CD14-positive monocyte (primary cell): ENCODE data around the gene GAL. TPM values are rescaled to one million over a fixed set of nuclear protein-coding genes. Genes with fewer than 3 reads are reported as not detected.
A peak's percentile ranks its signal among the peaks of the same experiment; 100 is the strongest.

Source experiments
- DNase-seq, 3 donors: peaks; one replicate each; pipeline ENCODE4 v3.0.0-alpha.2; 2011 to 2022
- H2AFZ ChIP-seq: 2 replicates; pipeline ENCODE4 v1.6.0; 2012; ENCODE audit warnings: mild to moderate bottlenecking, low read depth, low read length, inconsistent platforms; ENCODE audit not compliant: insufficient read depth, poor library complexity, severe bottlenecking
- H3K27ac ChIP-seq, 2 donors: 1 replicate in 1 of 2; 2 replicates in 1 of 2; pipeline ENCODE4 v1.5.1; 2012 to 2013; ENCODE audit warnings: low read length in 2 of 2, control low read depth in 1 of 2, inconsistent platforms in 1 of 2, low read depth in 1 of 2, mild to moderate bottlenecking in 1 of 2
- H3K27me3 ChIP-seq, 2 donors: one replicate each; pipeline versions ENCODE4 v1.6.0 to v1.6.1; 2011 to 2013; ENCODE audit warnings: low read length in 2 of 2; ENCODE audit not compliant: control insufficient read depth in 2 of 2, insufficient read depth in 2 of 2
- H3K36me3 ChIP-seq, 2 donors: replicated peaks in 1 of 2; 1 replicate in 1 of 2; 2 replicates in 1 of 2; pipeline versions ENCODE4 v1.5.1 to v1.6.1; 2012 to 2013; ENCODE audit warnings: low read length in 2 of 2, control low read depth in 1 of 2, inconsistent platforms in 1 of 2, mild to moderate bottlenecking in 1 of 2; ENCODE audit not compliant: insufficient read depth in 2 of 2, control insufficient read depth in 1 of 2
- H3K4me1 ChIP-seq, 2 donors: 1 replicate in 1 of 2; 2 replicates in 1 of 2; pipeline versions ENCODE4 v1.5.1 to v1.6.1; 2012 to 2013; ENCODE audit warnings: low read length in 2 of 2, control low read depth in 1 of 2, inconsistent platforms in 1 of 2, mild to moderate bottlenecking in 1 of 2, moderate library complexity in 1 of 2; ENCODE audit not compliant: insufficient read depth in 2 of 2, control insufficient read depth in 1 of 2
- H3K4me2 ChIP-seq: replicated peaks from 2 replicates; pipeline ENCODE3; 2012; ENCODE audit warnings: low read length, moderate library complexity, mild to moderate bottlenecking; ENCODE audit not compliant: poor library complexity, severe bottlenecking; ENCODE audit errors: extremely low read depth
- H3K4me3 ChIP-seq, 3 experiments: fragments of 200-600 bp in 1 of 3; sonication (generic) in 1 of 3; replicated peaks in 1 of 3; 1 replicate in 2 of 3; 2 replicates in 1 of 3; pipeline ENCODE4 v1.5.1; 2011 to 2013; ENCODE audit warnings: low read length in 3 of 3, mild to moderate bottlenecking in 3 of 3, control low read depth in 2 of 3, low read depth in 2 of 3, inconsistent platforms in 1 of 3, moderate library complexity in 1 of 3
- H3K79me2 ChIP-seq: 2 replicates; pipeline ENCODE4 v1.6.0; 2012; ENCODE audit warnings: mild to moderate bottlenecking, control low read depth, inconsistent platforms, low read length, moderate library complexity; ENCODE audit not compliant: insufficient read depth
- H3K9ac ChIP-seq: 2 replicates; pipeline ENCODE4 v1.6.0; 2017; ENCODE audit warnings: low read length, mild to moderate bottlenecking; ENCODE audit not compliant: insufficient read depth, poor library complexity, severe bottlenecking
- H3K9me3 ChIP-seq, 2 donors: replicated peaks in 1 of 2; 1 replicate in 1 of 2; 2 replicates in 1 of 2; pipeline versions ENCODE4 v1.5.1 to v1.6.1; 2012 to 2013; ENCODE audit warnings: low read length in 2 of 2, control low read depth in 1 of 2; ENCODE audit not compliant: control insufficient read depth in 1 of 2, insufficient read depth in 1 of 2
- H4K20me1 ChIP-seq: 2 replicates; pipeline ENCODE4 v1.6.0; 2012; ENCODE audit warnings: mild to moderate bottlenecking, low read length, control low read depth, moderate library complexity; ENCODE audit not compliant: insufficient read depth
- H3K27ac Mint-ChIP-seq, 7 donors: one replicate each; pipeline ENCODE4 v1.8.0; 2020; ENCODE audit warnings: mild to moderate bottlenecking in 7 of 7, mixed read lengths in 7 of 7, moderate library complexity in 6 of 7, inconsistent platforms in 2 of 7
- H3K27me3 Mint-ChIP-seq, 3 donors: one replicate each; pipeline ENCODE4 v1.8.0; 2021 to 2022; ENCODE audit warnings: low read depth in 3 of 3, mild to moderate bottlenecking in 3 of 3, mixed read lengths in 3 of 3, moderate library complexity in 3 of 3, inconsistent platforms in 1 of 3
- H3K36me3 Mint-ChIP-seq, 2 donors: one replicate each; pipeline ENCODE4 v1.8.0; 2020; ENCODE audit warnings: mixed read lengths in 2 of 2, inconsistent platforms in 1 of 2, mild to moderate bottlenecking in 1 of 2
- H3K4me1 Mint-ChIP-seq: one replicate; pipeline ENCODE4 v1.8.0; 2020; ENCODE audit warnings: mild to moderate bottlenecking, mixed read lengths
- H3K4me3 Mint-ChIP-seq, 2 donors: one replicate each; pipeline ENCODE4 v1.8.0; 2020; ENCODE audit warnings: mild to moderate bottlenecking in 2 of 2, mixed read lengths in 2 of 2, moderate library complexity in 1 of 2
- H3K9me3 Mint-ChIP-seq, 7 donors: one replicate each; pipeline ENCODE4 v1.8.0; 2020 to 2022; ENCODE audit warnings: mixed read lengths in 7 of 7, mild to moderate bottlenecking in 6 of 7, moderate library complexity in 6 of 7, inconsistent platforms in 2 of 7
- WGBS: methylation state at CpG from one replicate; pipeline ENCODE4 v1.1.5; 2013; ENCODE audit warnings: missing lambda C conversion rate; ENCODE audit not compliant: insufficient coverage; 5-methylcytosine and 5-hydroxymethylcytosine counted together
- intact Hi-C, 2 donors: fragments of 100-400 bp; cut with micrococcal nuclease; formaldehyde crosslinking; loops; one replicate each; pipeline versions ENCODE4 v1.15.0 to v1.15.1; 2023
- polyA plus RNA-seq, 3 donors: library from polyadenylated mRNA; depleted of rRNA in 1 of 3; unstranded in 2 of 3; stranded (reverse) in 1 of 3; fragments of 300-500 nt in 2 of 3; fragments of >200 nt in 1 of 3; fragmentation: Illumina TruSeq in 2 of 3; gene quantifications; 1 replicate in 2 of 3; 2 replicates in 1 of 3; pipeline ENCODE4 v1.2.3, GENCODE V29; 2012 to 2021
- TF ChIP-seq, protein P1 (sequence below): fragments of 200-600 bp; IDR thresholded peaks from one replicate; pipeline ENCODE4 v1.8.0; 2022; ENCODE audit warnings: antibody characterized with exemption, mild to moderate bottlenecking

The GAL gene
- polyA plus RNA-seq, 3 donors, result not detected

DNA sequence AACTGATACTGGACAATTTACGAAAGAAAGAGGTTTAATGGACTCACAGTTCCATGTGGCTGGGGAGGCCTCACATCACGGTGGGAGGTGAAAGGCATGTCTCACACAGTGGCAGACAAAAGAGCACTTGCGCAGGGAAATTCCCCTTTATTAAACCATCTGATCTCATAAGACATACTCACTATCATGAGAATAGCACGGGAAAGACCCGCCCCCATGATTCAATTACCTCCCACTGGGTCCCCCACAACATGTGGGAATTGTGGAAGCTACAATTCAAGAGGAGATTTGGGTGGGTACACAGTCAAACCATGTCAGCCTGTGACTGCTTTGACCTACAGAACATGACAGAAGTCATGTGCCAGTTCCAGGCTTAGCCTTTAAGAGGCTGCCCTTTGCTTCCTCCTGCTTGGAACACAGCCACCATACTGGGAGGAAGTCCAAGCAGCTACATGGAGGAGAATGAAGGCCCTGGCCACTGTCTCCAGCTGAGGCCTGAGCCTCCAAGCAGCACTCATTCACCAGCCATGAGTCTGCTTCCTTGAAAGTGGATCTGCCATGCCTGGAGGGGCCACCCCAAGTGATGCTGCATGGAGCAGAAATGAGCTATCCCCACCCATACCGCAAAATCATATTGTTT is 10.9 kb upstream of the GAL start:
- Histone ChIP-seq H4K20me1 (no peaks in the 10 kb centered on the region), H3K27ac (no peak overlapping the region), H3K79me2 (no peaks in the 10 kb centered on the region), H3K9ac (no peak overlapping the region), H3K4me3 (no peak overlapping the region), H3K4me2 (no peak overlapping the region), H2AFZ (no peak overlapping the region), H3K27me3 (no peaks in the 10 kb centered on the region), H3K36me3 (no peaks in the 10 kb centered on the region), H3K4me1 (no peaks in the 10 kb centered on the region), H3K9me3 (peaks cover 11 to 13% of the 10 kb centered on the region in 2 donors)
- intact Hi-C loops, result no loop called here
- H3K36me3 Mint-ChIP-seq, result no peaks in the 10 kb centered on the region
- no peaks in the 10 kb centered on the region for H3K4me1 Mint-ChIP-seq
- TF ChIP-seq, protein P1, sequence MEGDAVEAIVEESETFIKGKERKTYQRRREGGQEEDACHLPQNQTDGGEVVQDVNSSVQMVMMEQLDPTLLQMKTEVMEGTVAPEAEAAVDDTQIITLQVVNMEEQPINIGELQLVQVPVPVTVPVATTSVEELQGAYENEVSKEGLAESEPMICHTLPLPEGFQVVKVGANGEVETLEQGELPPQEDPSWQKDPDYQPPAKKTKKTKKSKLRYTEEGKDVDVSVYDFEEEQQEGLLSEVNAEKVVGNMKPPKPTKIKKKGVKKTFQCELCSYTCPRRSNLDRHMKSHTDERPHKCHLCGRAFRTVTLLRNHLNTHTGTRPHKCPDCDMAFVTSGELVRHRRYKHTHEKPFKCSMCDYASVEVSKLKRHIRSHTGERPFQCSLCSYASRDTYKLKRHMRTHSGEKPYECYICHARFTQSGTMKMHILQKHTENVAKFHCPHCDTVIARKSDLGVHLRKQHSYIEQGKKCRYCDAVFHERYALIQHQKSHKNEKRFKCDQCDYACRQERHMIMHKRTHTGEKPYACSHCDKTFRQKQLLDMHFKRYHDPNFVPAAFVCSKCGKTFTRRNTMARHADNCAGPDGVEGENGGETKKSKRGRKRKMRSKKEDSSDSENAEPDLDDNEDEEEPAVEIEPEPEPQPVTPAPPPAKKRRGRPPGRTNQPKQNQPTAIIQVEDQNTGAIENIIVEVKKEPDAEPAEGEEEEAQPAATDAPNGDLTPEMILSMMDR, result no peak
- 100% methylated on average over 2 of the region's 6 CpGs for whole genome bisulfite sequencing
- no peak overlapping the region for H3K4me3 Mint-ChIP-seq
- H3K27ac Mint-ChIP-seq, result no peak overlapping the region
- DNase-seq, result no peak
- peaks cover 0 to 19% (median 14%) of the 10 kb centered on the region in 7 donors for H3K9me3 Mint-ChIP-seq
- peaks cover 2 to 17% (median 13%) of the 10 kb centered on the region in 3 donors for H3K27me3 Mint-ChIP-seq

DNA sequence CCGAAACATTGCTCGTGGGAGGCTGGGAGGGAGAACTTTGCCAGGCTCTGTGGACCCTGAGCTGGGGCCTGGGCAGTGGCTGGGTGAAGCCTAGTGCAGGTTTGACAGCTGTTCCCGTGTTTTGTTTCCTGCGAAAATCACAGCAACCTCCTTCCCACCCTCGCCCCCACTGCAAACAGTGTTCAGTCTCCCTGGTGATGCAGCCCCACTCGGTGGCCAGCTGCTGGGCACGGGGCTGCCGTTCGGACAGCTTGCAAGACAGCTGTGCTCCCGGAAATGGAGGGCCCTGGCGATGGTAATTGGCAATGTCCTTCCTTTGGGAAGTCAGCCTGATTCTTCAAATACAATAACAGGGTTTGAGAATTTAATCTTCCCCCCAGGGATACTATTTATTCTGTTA is 10.4 kb upstream of the GAL start:
- H3K4me1 Mint-ChIP-seq, result peaks cover 4% of the 10 kb centered on the region
- no peak overlapping the region for H3K4me3 Mint-ChIP-seq
- peak overlapping the region in 1 of 7 donors; percentile 60 for H3K27ac Mint-ChIP-seq
- Histone ChIP-seq H3K27me3 (no peaks in the 10 kb centered on the region), H3K9me3 (peaks cover 11 to 13% of the 10 kb centered on the region in 2 donors), H3K9ac (no peak overlapping the region), H3K79me2 (no peaks in the 10 kb centered on the region), H2AFZ (no peak overlapping the region), H3K4me2 (no peak overlapping the region), H3K4me3 (no peak overlapping the region), H3K27ac (no peak overlapping the region), H3K4me1 (no peaks in the 10 kb centered on the region), H4K20me1 (no peaks in the 10 kb centered on the region), H3K36me3 (no peaks in the 10 kb centered on the region)
- no peak for DNase-seq
- peaks cover 0 to 19% (median 14%) of the 10 kb centered on the region in 7 donors for H3K9me3 Mint-ChIP-seq
- TF ChIP-seq, protein P1, result no peak
- peaks cover 2 to 17% (median 13%) of the 10 kb centered on the region in 3 donors for H3K27me3 Mint-ChIP-seq
- intact Hi-C loops, result no loop called here
- no peaks in the 10 kb centered on the region for H3K36me3 Mint-ChIP-seq
- 97% methylated on average over 5 of the region's 11 CpGs for WGBS
